Measurements from ENCODE around the gene ATP9A.

The ATP9A gene

DNA sequence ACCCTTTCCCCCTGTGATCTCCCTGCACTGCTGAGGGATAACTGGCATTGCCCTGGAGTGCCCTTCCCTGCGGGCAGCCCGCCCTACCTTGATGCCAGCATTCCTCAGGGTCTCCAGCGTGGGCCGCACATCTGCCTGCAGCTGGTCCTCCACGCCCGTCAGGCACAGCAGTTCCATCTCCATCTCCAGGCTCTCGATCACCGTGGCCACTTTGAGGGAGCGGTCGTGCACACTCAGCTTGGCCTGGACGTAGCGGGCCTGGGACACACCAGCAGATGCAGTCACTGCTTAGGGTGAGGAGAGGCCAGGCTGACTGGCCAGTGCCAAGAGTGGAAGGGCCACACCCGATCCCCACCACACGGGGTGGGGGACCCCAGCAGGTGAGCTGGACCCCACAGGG, 143.1 kb downstream of the ATP9A start:
- no peak for DNase-seq

GRCh38 chr20:51624157-51624731, 143.9 kb downstream of the ATP9A start:
- peak; percentile 31 for DNase-seq

DNA sequence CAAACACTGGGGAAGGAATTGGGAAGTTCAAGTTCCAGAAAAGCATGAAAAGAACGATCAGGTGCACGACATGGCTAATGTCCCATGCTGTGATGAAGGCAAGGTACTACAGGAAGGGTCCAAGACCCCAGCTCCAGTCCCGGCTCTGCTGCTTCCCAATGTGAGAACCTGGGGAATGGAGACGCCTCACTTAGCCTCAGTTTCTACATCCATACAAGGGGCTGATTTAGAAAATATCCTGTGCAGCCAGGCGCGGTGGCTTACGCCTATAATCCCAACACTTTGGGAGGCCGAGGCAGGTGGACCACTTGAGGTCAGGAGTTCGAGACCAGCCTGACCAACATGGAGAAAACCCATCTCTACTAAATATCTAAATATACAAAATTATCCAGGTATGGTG, 144.9 kb downstream of the ATP9A start:
- no peak for DNase-seq

DNA sequence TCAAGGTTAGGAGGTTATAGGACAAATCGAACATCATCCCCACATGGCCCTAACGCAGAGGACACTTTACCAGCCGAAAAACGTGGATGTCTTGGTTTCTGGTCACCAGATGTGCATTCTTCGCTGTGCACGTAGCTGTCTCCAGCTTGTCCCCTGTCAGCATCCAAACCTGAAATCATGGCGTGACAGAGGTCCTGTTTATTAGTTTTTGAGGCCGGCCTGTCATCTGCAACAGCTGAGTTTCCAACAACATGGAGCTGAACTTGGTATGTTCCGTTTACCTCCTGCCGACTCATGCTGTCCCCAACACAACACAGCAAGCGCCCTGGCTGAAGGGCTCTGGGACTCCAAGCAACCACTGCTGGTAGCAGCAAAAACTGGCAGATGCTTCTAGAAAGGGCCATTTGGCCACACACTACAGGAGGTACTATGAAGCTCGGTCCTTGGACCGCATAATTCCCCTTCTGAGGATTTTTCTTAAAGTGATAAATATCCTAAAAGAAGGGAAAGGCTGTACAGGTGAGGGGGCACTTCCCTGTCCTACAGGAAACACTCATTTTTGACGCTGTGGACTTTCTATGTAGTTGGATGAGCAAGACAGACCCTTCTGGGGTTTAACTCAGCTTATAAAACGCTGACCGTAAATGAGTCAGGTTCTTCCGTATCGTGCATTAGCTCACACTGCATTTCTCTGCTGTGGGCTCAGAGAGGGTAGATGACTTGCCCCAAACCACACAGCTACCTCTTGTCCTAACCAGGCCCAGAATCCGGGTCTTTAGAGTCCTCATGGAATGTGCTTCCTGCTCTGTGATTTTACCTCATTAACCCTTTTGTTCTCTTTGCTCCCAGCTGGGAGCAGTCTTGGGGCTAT, 146.0 kb downstream of the ATP9A start:
- DNase-seq: no peak

DNA sequence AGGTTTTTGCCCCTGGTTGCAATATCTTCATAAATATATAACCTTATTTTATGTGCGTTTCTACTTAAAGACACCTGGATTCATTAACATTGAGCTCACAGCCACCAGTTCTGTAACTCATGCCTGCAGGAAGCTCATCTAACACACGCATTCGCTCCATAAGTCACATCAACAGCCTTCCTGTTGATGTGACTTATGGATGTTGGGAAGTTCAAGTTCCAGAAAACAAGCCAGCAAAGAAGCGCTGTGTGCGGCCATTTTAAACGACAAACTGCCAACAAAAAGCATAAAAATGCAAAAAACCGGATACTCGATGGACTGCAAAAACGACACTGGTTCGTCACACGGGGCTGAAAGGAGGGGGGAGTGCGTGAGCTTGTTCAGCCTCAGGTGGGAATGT, 147.8 kb downstream of the ATP9A start:
- DNase-seq: no peak

GRCh38 chr20:51616060-51616459, 152.1 kb downstream of the ATP9A start:
- DNase-seq: no peak

DNA sequence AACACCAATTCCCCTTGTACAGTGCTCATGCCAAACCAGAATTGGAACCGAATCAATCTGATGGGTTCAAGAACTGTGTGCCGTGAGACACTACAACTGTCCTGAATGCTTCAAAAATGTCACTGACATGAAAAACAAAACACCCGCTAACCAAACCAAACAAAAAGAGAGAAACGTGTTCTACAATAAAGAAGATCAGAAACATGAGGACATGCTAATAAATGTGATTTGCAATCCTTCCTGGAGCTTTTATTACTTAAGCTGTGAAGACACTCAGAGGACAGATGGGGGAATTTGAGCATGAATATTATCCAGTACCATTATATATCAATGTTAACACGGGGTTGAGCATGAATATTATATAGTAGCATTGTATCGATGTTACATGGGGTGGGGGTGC, 153.5 kb downstream of the ATP9A start:
- DNase-seq: no peak

DNA sequence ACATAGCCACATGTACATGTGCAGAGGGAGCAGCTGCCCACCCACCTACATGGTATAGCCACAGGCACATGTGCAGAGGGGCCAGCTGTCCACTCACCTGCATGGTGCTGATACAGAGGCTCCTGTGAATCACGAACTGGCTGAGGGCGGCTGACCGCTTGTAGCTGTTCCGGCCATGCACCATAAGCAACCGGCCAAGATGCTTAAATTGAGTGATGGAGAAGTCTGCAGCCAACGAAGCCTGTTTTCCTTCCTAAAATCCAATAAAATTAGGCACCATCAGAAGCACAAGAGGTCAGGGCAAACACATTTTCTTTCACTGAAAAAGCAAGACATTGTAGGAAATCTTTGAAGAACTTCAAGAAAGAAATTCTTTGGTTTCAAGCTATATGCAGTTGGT, 154.6 kb downstream of the ATP9A start:
- DNase-seq: no peak

DNA sequence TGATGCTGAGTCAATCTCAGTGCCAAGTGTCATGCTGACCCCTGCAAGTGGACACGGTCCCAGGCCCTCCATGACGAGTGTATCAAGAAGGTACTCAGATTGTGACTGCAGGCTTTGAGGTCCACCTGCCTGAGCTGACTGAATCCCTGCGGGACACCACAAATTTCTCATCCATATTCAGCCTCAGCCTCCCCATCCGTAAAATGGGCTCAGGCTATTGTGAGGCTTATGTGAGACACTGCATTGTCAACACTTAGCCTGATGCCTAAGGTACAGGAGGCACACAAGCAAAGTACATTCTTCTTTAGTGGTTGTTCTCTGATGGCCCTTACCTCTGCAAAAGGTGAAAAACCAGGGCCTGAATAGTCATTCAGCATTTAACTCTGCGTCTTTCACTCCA, 155.3 kb downstream of the ATP9A start:
- DNase-seq: no peak

GRCh38 chr20:51611625-51611890, 156.6 kb downstream of the ATP9A start:
- DNase-seq: no peak

DNA sequence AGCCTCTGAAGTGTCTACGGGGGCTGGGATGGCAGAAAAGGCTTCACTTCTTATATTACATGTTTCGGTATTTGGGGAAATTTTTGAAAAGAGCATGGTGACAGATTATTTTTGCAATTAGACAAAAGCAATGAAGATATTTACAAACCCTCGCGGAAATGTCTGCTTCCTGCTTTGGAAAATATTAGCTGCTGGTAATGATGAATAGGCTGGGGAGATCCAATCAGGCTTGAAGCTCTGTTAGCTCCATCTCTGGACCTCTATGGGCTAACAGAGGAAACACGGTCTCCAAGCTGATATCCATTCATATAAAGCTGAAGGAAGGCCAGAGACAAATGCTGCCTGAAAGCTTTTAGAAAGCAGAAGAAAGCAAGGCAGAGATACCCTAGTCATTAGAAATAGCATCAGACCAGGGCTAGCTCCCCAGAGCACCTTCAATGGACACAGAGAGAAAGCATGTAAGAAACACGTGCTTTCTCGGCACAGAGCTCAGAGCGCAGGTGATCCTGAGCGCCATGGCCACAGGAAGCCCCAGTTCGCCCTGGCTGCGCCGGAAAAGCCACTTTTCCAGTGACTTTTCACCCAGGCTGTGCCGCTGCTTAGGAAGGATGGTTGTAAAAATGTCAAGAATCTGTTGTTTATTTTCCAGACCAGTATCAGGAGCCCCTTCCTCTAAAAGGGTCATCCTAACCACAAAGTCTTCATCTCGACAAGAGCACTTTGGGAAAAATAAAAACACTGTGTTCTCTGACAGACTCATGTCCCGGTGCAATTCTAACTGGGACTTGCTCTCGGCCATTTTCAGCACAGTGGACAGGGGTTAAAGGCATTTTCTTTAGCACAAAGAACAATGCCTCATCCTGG, 157.2 kb downstream of the ATP9A start:
- no peak for DNase-seq

- no peak for DNase-seq
These were observed 158.1 kb downstream of the ATP9A start for GRCh38 chr20:51610111-51610510.

DNA sequence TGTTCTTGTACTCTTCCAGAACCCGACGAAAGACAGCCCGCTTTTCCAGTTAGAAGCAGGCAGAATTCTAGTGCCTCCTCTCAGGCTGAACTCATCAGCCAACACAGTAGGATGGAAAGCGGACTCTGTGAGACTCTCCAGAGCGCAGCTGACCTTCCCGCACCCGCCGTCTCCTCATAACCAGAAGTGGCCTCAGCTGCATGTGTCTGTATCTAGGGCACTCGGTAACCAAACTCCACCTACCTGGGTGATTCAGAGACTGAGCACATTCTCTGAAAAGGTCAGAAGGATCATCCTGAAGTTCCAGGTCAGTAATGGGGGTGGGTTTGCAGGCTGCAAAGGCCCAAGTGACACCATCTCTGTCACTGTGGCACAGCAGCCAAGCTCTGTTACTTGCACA, 158.9 kb downstream of the ATP9A start:
- no peak for DNase-seq

DNA sequence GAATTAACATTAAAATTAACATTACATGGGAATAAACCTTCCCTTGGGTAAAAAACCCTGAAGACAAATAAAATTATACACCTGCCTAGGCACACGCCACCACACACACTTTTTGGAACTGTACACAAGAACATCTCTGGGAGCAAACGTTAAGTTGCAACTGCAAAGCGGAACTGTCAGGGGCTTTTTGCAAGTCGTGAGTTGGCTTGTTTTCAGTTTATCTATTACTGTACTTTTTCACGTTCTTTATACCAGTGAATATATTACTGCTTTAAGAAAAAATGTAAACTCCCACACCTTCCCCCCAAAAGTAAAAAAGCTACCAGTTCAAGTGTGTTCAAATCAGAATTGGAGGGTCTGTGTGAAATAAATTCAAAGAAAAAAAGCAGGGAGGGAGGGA, 160.1 kb downstream of the ATP9A start:
- DNase-seq: no peak

GRCh38 chr20:51607170-51607569, 161.0 kb downstream of the ATP9A start:
- no peak for DNase-seq

DNA sequence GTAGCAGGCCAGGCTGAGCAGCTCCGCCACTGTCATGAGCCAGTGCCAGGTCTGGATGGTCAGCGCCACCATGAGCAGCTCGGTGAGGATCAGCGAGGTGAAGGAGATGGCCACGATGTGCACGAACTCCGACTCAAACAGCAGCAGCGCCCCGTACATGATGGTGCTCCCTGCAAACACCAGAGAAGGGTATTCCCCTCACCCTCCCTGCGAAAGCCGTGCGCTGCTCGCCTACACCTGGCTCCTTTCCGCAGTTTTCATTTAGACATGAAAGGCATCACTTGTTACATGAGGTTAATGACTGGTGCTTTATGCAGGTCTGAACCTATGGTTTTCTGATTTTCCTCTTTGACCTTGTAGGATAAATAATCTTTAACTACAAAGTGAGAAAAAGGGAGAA, 163.3 kb downstream of the ATP9A start:
- no peak for DNase-seq

DNA sequence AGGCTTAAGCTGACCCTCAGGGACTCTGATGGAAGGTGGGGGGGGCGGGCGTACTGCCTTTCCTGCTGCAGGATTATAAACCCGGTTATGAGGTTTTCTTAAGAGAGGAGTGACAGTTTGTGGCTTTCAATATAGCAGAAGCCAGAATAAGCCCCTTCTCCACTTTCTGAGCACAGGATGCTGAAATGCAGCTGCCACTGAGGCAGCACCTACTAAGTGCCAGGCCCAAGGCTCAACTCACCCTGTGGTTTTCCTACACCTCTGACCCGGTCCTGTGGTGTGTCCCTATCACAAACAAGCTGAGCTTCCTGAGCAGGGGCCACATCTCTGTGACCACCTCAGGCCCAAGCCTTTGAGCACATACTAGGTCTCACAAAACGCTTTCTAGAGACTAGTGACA, 166.1 kb downstream of the ATP9A start:
- DNase-seq: no peak

DNA sequence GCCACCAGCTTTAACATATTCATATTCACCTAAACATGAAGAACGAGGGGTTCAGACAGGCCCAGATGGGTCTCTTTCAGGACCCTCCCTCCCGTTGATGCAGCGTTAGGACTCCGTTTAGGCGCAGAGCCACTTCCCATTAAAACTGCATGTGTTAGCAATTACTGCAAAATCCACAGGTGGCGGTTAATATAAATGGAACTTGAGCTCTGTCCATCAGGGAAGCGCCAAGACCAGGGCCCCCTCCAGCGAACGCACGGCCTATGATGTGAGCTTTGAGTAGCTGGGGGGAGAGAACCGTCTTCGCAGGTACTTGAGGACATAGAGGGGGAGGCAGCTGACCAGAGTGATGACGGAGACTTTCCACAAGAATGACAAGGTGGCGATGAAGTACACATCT, 167.2 kb downstream of the ATP9A start:
- no peak for DNase-seq

DNA sequence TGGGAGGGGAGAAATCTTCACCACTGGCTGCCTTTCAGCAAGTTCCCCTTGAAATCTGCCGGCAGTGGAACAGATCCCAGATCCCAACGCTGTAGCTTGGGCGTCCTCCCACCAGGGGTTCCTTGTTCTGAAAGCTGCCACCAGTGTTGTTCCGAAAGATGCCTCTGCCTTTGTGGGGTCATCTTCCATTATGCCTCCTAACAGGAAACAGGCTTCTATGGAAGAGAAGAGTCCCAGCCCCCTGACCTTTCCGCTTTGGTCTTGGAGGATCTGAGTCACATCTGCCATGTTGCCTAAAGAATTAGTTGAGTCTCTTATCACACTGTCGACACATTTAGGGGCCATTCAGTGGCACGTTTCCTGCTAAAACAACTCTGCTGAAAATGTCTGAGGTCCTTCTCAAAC, 168.2 kb downstream of the ATP9A start:
- no peak for DNase-seq

GRCh38 chr20:51598556-51598955, 169.6 kb downstream of the ATP9A start:
- no peak for DNase-seq

DNA sequence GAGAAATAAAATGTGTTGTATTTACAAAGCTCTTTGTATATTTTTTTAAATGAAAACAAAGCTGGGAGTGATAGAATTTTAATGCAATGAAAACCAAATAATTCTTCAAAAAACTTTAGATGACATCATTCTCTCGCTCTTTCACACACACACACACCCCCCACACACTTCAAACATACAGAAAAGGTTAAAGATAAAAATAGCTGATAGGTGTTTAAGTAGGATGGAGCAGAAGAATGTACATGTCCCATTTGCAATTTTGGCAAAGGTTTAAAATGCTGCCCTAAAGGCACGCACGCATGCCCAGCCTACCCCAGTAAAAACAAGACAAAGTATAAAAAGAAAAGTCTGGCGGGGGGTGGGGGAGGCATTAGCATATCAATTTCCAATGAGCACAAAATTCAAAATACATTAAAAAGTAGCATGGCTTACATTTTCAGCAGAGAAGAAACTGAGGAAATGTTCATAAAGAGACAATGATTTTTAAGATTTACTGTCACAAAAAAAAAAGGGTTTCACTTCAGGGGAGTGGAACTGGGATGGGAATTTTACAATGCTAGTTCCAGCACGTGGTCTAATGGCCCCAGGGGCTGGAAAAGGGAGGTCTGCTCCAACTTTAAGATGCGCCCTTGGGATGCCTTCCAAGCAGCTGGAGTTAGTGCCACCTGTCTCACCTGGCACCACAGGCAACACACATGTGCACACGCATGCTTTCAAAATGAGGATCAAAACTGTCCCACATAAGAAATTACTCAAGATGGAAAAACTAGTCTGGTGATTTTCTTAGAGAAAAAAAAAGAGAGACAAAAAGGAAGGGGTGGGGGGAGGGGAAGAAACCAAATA, 170.6 kb downstream of the ATP9A start:
- no peak for DNase-seq

DNA sequence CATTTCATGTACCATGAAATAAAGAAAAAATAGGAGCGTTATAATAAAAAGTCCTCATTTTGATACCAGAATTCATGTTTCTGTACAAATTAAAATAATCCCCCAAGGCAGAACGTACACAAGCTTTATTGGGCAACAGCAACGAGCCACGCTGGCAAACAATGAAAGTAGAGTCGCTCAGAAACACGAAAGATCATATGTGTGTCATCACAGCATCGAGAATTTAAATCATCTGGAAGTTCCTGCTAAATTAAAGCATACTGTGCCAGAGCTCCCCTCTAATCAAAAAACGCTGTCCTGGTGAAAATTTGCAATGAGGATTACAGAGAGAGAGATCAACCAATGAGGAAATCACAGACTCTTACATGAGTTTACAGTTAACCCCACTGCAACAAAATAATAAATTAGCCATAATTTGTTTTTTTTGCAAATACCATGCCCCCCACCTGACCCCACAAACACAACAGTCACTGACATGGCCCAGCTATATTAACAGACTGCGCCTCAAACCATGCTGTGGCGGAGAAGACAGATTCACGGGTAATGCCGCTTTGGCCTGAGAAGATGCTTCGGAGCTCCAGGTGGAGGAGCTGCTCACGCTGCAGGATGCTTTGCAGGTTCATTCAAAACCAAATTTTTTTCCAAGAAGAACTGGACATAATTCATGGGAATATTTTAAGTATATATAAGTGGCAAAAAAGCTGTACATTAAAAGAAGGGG, 171.4 kb downstream of the ATP9A start:
- no peak for DNase-seq

DNA sequence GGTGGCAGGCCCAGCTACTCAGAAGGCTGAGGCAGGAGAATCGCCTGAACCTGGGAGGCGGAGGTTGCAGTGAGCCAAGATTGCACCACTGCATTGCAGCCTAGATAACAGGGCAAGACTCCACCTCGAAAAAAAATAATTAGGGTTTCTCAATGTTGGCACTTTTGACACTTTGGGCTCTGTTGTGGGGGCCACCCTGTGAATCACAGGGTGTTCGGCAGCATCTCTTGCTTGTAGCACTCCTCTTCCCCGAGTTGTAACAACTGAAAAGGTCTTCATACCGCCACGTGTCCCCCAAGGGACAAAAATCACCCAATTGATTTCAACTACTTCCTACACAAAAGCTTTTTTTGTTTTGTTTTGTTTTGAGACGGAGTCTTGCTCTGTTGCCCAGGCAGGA, 172.4 kb downstream of the ATP9A start:
- DNase-seq: no peak
